PFSK-1 (cell line): ENCODE results near the gene ILK.

ENCODE experiments used
- FOXP2 ChIP-seq: optimal IDR thresholded peaks from 2 replicates; pipeline ENCODE3; 2011; ENCODE audit warnings: borderline replicate concordance, control low read depth, inconsistent platforms; ENCODE audit not compliant: insufficient read depth; ENCODE audit errors: extremely low read length, extremely low read depth
- POLR2AphosphoS5 ChIP-seq: IDR thresholded peaks from 2 replicates; pipeline ENCODE4 v1.6.1; 2012; ENCODE audit warnings: low read depth, mild to moderate bottlenecking, control low read depth, low read length, moderate library complexity
- REST ChIP-seq, 2 experiments: IDR thresholded peaks; 2 replicates each; pipeline versions ENCODE4 v1.6.1 to v1.8.0; 2011 to 2012; ENCODE audit warnings: low read depth in 2 of 2, low read length in 2 of 2, control low read depth in 1 of 2, inconsistent platforms in 1 of 2, mild to moderate bottlenecking in 1 of 2, moderate library complexity in 1 of 2; ENCODE audit not compliant: insufficient read depth in 1 of 2
- SIN3A ChIP-seq: IDR thresholded peaks from 2 replicates; pipeline ENCODE4 v1.6.1; 2012; ENCODE audit warnings: mild to moderate bottlenecking, low read length, moderate library complexity, borderline replicate concordance; ENCODE audit not compliant: insufficient read depth
- TAF1 ChIP-seq: IDR thresholded peaks from 2 replicates; pipeline ENCODE4 v1.6.1; 2012; ENCODE audit warnings: low read length, control low read depth, borderline replicate concordance; ENCODE audit not compliant: insufficient read depth

ILK gene

GRCh38 chr11:6618117-6619003 lies 14.8 kb downstream of the ILK start:
- TF ChIP-seq TAF1: peak; percentile 34; the same call in 1 of the 2 replicates
- peak; percentile 96; the same call in 1 of the 2 replicates for TF ChIP-seq SIN3A
- TF ChIP-seq POLR2AphosphoS5: no peak

GRCh38 chr11:6619004-6619745 lies 15.6 kb downstream of the ILK start, which contains the start of gene TPP1:
TPP1 (minus strand) TSS chr11:6619422; CDS start chr11:6619400, 22 bp downstream.
- peak; percentile 46 for TF ChIP-seq FOXP2
- TF ChIP-seq TAF1: no peak; the same call in 1 of the 2 replicates
- peak; percentile 86; the same call in 1 of the 2 replicates for TF ChIP-seq SIN3A
- no peak for TF ChIP-seq REST (IDR thresholded peaks at IDR 0.05; ENCODE audit: insufficient read depth in 1 of 2, low read depth in 2 of 2, low read length in 2 of 2)
- TF ChIP-seq POLR2AphosphoS5: peak; percentile 91

- TF ChIP-seq TAF1: no peak
- no peak for TF ChIP-seq FOXP2
- no peak for TF ChIP-seq SIN3A
- TF ChIP-seq REST (IDR thresholded peaks at IDR 0.05; ENCODE audit: insufficient read depth in 1 of 2, low read depth in 2 of 2, low read length in 2 of 2): no peak
- no peak for TF ChIP-seq POLR2AphosphoS5
Observed at GRCh38 chr11:6620636-6621035, 17.1 kb downstream of the ILK start.

GRCh38 chr11:6621711-6622211 lies 18.2 kb downstream of the ILK start:
- TF ChIP-seq TAF1: no peak
- TF ChIP-seq FOXP2: no peak
- no peak for TF ChIP-seq POLR2AphosphoS5
- no peak for TF ChIP-seq REST (IDR thresholded peaks at IDR 0.05; ENCODE audit: insufficient read depth in 1 of 2, low read depth in 2 of 2, low read length in 2 of 2)
- TF ChIP-seq SIN3A: no peak

- TF ChIP-seq FOXP2 (no peak), TAF1 (no peak), REST (IDR thresholded peaks at IDR 0.05; ENCODE audit: insufficient read depth in 1 of 2, low read depth in 2 of 2, low read length in 2 of 2) (no peak), POLR2AphosphoS5 (no peak), SIN3A (no peak)
Observed at GRCh38 chr11:6622261-6623171, 18.9 kb downstream of the ILK start.
